ENCODE data around the gene KATNA1. TPM values are rescaled to one million over a fixed set of nuclear protein-coding genes. Genes with fewer than 3 reads are reported as not detected.

Gene KATNA1
- total and polyA plus RNA-seq, 12 donors = 6.8 to 14.2 (median 12.0) TPM

DNA sequence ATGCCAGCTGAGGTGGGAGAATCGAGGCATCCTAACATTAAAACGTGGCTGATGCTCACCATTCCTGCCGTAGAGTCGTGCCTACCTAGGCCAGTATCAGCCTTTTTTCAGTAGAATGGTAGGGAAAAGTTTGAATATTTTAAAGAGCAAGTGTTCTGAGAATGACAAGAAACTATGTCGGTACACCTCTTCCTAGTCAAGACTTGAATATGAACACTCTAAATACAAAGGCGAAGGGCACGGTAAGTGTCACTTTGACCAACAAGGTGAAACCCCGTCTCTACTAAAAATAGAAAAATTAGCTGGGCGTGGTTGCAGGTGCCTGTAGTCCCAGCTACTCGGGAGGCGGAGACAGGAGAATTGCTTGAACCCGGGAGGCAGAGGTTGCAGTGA is 81.3 kb downstream of the KATNA1 start:
- Histone ChIP-seq H3K27me3 (no peaks in the 10 kb centered on the region), H3K9me3 (no peaks in the 10 kb centered on the region), H3K27ac (peak overlapping the region in 9 of 10 donors; percentile 44 to 97 (median 95)), H3K36me3 (no peaks in the 10 kb centered on the region), H3K4me3 (peak overlapping the region; percentile 80 to 100 (median 98)), H3K4me1 (peaks cover 0 to 35% (median 20%) of the 10 kb centered on the region in 9 donors)
- TF ChIP-seq, protein P1, sequence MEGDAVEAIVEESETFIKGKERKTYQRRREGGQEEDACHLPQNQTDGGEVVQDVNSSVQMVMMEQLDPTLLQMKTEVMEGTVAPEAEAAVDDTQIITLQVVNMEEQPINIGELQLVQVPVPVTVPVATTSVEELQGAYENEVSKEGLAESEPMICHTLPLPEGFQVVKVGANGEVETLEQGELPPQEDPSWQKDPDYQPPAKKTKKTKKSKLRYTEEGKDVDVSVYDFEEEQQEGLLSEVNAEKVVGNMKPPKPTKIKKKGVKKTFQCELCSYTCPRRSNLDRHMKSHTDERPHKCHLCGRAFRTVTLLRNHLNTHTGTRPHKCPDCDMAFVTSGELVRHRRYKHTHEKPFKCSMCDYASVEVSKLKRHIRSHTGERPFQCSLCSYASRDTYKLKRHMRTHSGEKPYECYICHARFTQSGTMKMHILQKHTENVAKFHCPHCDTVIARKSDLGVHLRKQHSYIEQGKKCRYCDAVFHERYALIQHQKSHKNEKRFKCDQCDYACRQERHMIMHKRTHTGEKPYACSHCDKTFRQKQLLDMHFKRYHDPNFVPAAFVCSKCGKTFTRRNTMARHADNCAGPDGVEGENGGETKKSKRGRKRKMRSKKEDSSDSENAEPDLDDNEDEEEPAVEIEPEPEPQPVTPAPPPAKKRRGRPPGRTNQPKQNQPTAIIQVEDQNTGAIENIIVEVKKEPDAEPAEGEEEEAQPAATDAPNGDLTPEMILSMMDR (IDR thresholded peaks at IDR 0.05) = no peak
- no peak for ATAC-seq
- no peak for DNase-seq
- intact Hi-C loops (cut with DNase I) = loop anchor here in 3 of 10 donors (5.0 to 10.0 kb wide), 3 partner anchors 80 to 360 kb away; partner anchors contain the start of genes LATS1 (in 2 of the 3) and KATNA1 (in 1 of the 3)
- WGBS, 2 donors = 40 to 43% methylated on average over 12 of the region's 12 CpGs

DNA sequence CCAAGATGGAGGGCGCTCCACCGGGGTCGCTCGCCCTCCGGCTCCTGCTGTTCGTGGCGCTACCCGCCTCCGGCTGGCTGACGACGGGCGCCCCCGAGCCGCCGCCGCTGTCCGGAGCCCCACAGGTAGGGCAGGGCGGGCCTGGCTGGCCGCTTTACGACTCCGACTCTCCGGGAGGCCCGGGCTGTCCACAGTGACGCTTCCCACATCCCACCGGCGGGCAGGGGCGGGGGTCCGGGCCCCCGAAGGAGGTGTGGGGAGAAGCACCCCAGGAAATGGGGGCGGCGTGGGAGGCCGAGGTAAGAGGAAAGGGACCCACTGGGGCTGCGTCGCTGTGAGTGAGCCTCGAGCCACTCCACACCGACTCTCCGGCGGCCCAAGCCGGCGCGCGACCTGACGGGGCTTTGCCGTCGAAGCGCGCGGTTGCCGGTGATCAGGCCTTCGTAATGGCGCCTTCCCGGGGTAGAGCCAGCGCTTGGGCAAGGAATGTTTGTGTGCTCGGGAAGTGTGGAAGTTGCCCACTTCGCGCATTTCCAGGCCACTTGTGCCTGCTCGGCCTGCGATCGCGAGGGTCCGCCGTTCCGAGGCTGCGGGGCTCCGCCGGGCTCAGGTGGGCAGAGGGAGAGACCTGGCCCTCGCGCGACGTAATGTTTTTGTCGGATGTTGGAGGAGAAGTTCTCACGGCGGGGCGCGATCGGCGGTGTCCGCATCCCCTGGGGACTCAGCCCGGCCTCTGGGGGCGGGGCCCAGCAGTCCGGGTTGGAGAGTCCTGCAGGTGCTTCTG is 81.9 kb downstream of the KATNA1 start:
- Histone ChIP-seq H3K4me3 (peak overlapping the region; percentile 80 to 100 (median 98)), H3K36me3 (no peaks in the 10 kb centered on the region), H3K9me3 (no peaks in the 10 kb centered on the region), H3K27me3 (no peaks in the 10 kb centered on the region), H3K27ac (peak overlapping the region; percentile 44 to 97 (median 95)), H3K4me1 (peaks cover 0 to 35% (median 20%) of the 10 kb centered on the region in 9 donors)
- WGBS, 2 donors = 0% methylated on average over 75 to 81 of the region's 81 CpGs
- peak; percentile 34 to 59 for DNase-seq
- intact Hi-C loops (cut with DNase I) = loop anchor here in 3 of 10 donors (5.0 to 10.0 kb wide), 3 partner anchors 81 to 361 kb away; partner anchors contain the start of genes LATS1 (in 2 of the 3) and KATNA1 (in 1 of the 3)
- ATAC-seq = peak; percentile 22 to 80 (median 50)
- TF ChIP-seq, protein P1 (IDR thresholded peaks at IDR 0.05) = no peak

DNA sequence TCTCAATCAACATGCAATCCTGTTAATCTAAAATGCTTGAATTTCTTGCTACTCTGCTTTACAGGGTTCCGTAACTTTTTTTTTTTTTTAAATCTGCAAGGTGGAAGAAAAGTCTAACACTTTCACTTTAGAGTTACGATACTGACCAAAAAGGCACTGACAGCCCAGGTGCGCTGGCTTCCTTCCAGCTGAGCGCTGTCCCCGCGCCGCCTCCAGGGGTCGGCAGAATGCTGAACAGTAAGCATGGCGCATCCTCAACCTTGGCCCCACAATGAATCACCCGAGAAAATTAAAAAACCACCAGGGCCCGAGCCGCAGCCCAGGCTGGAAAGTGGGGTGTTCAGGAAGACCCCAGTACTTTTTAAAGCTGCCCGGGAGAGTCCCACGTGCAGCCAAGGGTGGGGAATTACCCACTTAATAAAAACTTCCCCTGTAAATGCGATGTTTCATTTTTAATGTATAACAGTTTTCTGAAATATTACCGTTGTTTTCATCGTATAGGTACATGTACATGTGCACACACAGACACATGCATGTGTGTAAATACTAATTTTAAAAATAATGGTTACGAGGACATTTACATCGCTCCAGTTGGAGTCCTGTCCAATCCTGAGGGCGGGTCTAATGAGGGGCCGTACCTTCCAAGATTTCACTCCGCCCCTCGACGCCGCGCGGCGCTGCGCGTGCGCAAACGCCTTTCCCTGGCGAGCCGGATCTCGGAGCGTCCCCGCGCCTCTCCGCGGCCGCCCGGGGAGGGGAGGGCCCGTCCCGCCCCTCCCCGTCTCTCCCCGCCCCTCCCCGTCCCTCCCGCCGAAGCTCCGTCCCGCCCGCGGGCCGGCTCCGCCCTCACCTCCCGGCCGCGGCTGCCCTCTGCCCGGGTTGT is 82.7 kb downstream of the KATNA1 start, which contains the start of gene GINM1:
Gene GINM1 (plus strand): TSS at position 849 of the 883 bp plus-strand sequence. CDS start 40 bp downstream, outside the sequence.
- ATAC-seq (peak; percentile 96 to 98 (median 98)), DNase-seq (peak; percentile 93 to 97)
- intact Hi-C loops (cut with DNase I) = loop anchor here in 3 of 10 donors (1.0 to 10.0 kb wide), 4 partner anchors 19 to 362 kb away; partner anchors contain the start of genes LATS1 (in 2 of the 3), KATNA1 (in 1 of the 3) and PPIL4 (in 1 of the 3)
- Histone ChIP-seq H3K4me1 (peaks cover 0 to 35% (median 20%) of the 10 kb centered on the region in 9 donors), H3K9me3 (no peaks in the 10 kb centered on the region), H3K27me3 (no peaks in the 10 kb centered on the region), H3K36me3 (no peaks in the 10 kb centered on the region), H3K27ac (peak within 1 kb of the TSS; percentile 44 to 97 (median 95)), H3K4me3 (peak within 1 kb of the TSS; percentile 80 to 100 (median 98))
- TF ChIP-seq, protein P1 (IDR thresholded peaks at IDR 0.05) = peak in 8 of 9 donors; percentile 41 to 81 (median 64)
- 0% methylated on average over 56 to 57 of the region's 59 CpGs for WGBS, 2 donors

All from heart right ventricle (tissue), 16 donors.